Fibroblast of pulmonary artery (primary cell): ENCODE results near the gene NT5DC3.
A peak's percentile ranks its signal among the peaks of the same experiment; 100 is the strongest.

Experiments used
- DNase-seq: peaks from one replicate; pipeline ENCODE4 v3.0.0-alpha.2; 2010; ENCODE audit warnings: low read depth
- H3K4me3 ChIP-seq: replicated peaks from 2 replicates; pipeline ENCODE4 v1.5.1; 2011; ENCODE audit warnings: low read depth, mild to moderate bottlenecking, control low read depth, low read length, moderate library complexity
- TF ChIP-seq, protein P1 (sequence below): IDR thresholded peaks from 2 replicates; pipeline ENCODE4 v1.5.1; 2011; ENCODE audit warnings: mild to moderate bottlenecking, control low read depth, low read length, inconsistent platforms; ENCODE audit errors: missing control alignments

NT5DC3 gene

GRCh38 chr12:103778781-103779180 lies 62.3 kb downstream of the NT5DC3 start:
- H3K4me3 ChIP-seq = no peak overlapping the region
- no peak for DNase-seq

GRCh38 chr12:103774977-103775560 lies 66.0 kb downstream of the NT5DC3 start:
- no peak overlapping the region for H3K4me3 ChIP-seq
- no peak for DNase-seq
- TF ChIP-seq, protein P1, sequence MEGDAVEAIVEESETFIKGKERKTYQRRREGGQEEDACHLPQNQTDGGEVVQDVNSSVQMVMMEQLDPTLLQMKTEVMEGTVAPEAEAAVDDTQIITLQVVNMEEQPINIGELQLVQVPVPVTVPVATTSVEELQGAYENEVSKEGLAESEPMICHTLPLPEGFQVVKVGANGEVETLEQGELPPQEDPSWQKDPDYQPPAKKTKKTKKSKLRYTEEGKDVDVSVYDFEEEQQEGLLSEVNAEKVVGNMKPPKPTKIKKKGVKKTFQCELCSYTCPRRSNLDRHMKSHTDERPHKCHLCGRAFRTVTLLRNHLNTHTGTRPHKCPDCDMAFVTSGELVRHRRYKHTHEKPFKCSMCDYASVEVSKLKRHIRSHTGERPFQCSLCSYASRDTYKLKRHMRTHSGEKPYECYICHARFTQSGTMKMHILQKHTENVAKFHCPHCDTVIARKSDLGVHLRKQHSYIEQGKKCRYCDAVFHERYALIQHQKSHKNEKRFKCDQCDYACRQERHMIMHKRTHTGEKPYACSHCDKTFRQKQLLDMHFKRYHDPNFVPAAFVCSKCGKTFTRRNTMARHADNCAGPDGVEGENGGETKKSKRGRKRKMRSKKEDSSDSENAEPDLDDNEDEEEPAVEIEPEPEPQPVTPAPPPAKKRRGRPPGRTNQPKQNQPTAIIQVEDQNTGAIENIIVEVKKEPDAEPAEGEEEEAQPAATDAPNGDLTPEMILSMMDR = no peak

More at GRCh38 chr12:103778781-103779180, 62.3 kb downstream of the NT5DC3 start:
- TF ChIP-seq, protein P1 = no peak

DNA sequence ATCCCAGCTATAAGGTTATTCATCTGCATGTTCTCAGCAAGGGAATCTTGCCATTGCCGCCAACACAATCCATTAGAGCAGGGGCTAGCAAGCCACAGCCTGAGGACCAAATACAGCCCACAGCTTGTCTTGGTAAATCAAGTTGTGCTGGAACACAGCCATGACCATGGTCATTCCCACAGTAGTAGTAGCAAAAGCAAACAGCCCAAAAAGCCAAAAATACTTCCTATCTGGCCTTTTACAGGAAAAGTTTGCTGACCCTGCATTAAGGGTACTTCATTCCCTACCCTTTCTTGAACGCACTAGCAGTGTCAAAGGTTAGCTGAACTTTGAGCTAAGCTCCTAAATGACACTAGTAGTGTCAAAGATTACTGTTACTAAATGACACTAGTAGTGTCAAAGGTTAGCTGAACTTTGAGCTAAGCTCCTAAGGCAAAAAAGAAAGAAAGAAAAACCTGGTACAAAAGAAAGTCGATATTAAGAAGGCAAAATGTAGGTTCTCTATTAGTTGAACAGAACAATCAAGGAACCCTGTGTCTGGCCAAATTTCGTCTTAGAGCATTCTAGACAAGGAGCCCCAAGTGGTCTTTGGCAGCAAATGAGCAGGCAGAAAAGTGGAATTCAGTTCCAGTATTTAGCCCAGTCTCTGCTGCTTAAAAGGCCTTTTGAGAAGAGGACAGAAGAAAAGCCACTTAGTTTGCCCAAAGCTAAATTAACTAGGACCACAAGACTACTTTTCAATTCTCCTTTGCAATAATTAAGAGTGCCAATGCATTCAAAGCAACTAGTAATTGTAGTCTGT lies 67.7 kb downstream of the NT5DC3 start:
- TF ChIP-seq, protein P1 = no peak
- no peak overlapping the region for H3K4me3 ChIP-seq
- DNase-seq = peak; percentile 3

DNA sequence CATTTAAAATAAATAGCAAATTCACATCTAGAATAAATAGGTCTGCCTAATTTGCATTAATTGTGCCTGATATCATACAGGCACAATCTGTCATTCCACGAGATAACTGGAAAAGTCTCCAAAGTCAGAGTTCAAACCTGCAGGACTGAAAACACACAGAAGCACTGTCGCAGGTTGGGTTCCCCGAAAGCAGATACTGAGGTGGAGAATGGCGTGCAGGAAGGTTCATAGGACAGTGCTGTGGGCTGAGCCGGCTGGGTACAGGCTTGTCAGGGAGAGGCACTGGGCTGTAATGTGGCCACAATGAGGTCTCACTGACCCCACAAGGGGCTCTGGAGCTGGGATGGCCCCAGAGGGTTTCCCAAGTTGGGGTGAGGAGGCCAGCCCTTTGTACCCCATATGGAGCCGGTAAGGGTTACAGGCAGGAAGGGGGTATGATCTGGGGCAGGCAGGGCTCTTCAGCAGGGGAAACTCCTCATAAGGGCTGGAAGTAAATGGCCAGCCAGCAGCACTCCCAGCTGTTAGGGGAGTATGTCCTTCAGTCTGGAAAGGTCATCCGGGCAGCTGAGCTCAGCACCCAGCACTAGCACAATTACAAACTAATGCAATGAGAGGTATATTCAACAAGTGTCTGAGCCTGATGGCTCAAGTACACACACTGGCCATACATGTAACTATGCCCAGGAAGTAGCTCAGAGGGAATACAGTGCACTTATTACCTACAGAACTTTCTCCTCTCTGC lies 68.5 kb downstream of the NT5DC3 start:
- TF ChIP-seq, protein P1 = no peak
- DNase-seq = no peak
- H3K4me3 ChIP-seq = no peak overlapping the region

- no peak overlapping the region for H3K4me3 ChIP-seq
- TF ChIP-seq, protein P1 = peak; percentile 77
- peak; percentile 66 for DNase-seq
Observed at GRCh38 chr12:103771466-103771865, 69.6 kb downstream of the NT5DC3 start.

DNA sequence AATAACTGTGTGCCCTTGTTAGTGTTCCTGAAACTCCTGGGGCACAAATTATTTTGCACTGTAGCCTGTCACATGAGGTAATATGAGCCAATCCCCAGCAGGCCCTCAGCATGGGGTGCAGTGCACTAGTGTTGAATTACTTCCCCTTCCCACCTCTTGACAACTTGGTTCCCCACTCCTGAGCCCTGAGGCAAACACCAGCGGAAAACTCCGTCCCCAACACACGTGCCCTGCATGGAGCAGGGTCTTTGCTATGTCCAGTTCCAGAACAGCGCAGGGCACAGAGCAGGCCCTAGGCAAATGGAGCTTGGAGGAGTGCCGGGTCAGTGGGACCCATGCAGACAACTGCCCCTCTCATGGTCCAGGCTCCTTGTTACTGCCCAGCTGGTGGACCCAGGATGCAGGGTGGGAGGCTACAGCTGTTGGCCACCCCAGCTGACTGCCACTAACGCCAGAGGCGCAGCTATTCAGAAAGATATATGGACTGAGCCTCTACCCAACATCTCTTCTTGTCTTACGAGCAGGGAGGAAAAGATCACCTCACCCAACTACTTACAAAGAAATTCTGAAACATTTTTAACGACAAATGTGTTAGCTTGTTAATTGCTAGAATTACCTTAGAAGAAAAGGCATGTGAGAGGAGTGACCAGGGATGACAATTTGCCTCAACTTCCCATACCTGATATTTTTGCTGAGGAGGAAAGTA lies 71.6 kb downstream of the NT5DC3 start:
- TF ChIP-seq, protein P1 = no peak
- no peak overlapping the region for H3K4me3 ChIP-seq
- no peak for DNase-seq
